Mononuclear cell (primary cell): ENCODE results near the gene EPHA6. TPM values are rescaled to one million over a fixed set of nuclear protein-coding genes. Genes with fewer than 3 reads are reported as not detected.
"Not testable (repeated sequence)": the region's sequence is repeated elsewhere in the genome, so short reads cannot be mapped to it uniquely, and the experiment has no call there.

Experiments
- H3K27me3 ChIP-seq: 2 replicates; pipeline ENCODE4 v1.6.0; 2011; ENCODE audit warnings: low read length, control low read depth; ENCODE audit not compliant: insufficient read depth
- H3K4me1 ChIP-seq: 2 replicates; pipeline ENCODE4 v1.5.1; 2011; ENCODE audit warnings: mild to moderate bottlenecking, low read length, control low read depth; ENCODE audit not compliant: insufficient read depth
- H3K4me3 ChIP-seq: 2 replicates; pipeline ENCODE4 v1.5.1; 2011; ENCODE audit warnings: mild to moderate bottlenecking, low read length, moderate library complexity
- H3K9me3 ChIP-seq: 2 replicates; pipeline ENCODE4 v1.5.1; 2011; ENCODE audit warnings: low read depth, mild to moderate bottlenecking, control low read depth, low read length
- total RNA-seq: library from RNA; depleted of rRNA; stranded (reverse); fragments of >200 nt; gene quantifications from one replicate; pipeline ENCODE4 v1.2.3, GENCODE V29; 2012

EPHA6 gene
- total RNA-seq, 1 donor, result not detected

GRCh38 chr3:96966181-96966929, 152.0 kb downstream of the EPHA6 start:
- Histone ChIP-seq H3K27me3 (no peaks in the 10 kb centered on the region), H3K4me1 (no peaks in the 10 kb centered on the region), H3K4me3 (no peak overlapping the region), H3K9me3 (no peaks in the 10 kb centered on the region)

GRCh38 chr3:96970211-96970610, 155.8 kb downstream of the EPHA6 start:
- H3K4me1 ChIP-seq, result no peaks in the 10 kb centered on the region
- H3K4me3 ChIP-seq, result no peak overlapping the region
- no peaks in the 10 kb centered on the region for H3K9me3 ChIP-seq
- no peaks in the 10 kb centered on the region for H3K27me3 ChIP-seq

- Histone ChIP-seq H3K4me1 (no peaks in the 10 kb centered on the region), H3K27me3 (no peaks in the 10 kb centered on the region), H3K4me3 (no peak overlapping the region), H3K9me3 (no peaks in the 10 kb centered on the region)
Measured at GRCh38 chr3:96977671-96978070, 163.3 kb downstream of the EPHA6 start.

DNA sequence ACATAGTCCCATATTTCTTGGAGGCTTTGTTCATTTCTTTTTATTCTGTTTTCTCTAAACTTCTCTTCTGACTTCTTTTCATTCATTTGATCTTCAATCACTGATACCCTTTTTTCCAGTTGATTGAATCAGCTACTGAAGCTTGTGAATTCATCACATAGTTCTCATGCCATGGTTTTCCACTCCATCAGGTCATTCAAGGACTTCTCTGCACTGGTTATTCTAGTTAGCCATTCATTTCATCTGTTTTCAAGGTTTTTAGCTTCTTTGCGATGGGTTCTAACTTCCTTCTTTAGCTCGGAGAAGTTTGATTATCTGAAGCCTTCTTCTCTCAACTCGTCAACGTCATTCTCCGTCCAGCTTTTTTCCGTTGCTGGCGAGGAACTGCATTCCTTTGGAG, 169.3 kb downstream of the EPHA6 start:
- not testable (repeated sequence) for H3K4me3 ChIP-seq, H3K9me3 ChIP-seq, H3K4me1 ChIP-seq, H3K27me3 ChIP-seq

DNA sequence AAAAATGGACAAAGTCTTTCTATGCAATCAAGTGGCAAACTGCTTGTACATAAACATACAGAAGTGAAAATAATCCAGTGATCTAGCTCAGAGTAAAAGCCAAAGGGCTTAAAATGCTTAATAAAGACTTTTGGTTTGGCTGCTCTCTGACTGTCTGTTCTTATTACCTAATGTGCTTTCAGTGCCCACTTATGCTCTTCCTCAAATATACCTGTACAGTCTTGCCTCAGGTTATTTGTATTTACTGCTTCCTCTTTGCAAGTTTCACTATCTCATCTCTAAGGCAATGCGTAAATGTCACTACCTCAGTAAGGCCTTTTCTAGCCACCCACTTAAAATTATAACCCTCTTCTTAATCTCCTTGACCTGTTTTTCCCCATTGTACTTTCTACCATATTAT, 171.8 kb downstream of the EPHA6 start:
- Histone ChIP-seq H3K4me1 (no peaks in the 10 kb centered on the region), H3K4me3 (no peak overlapping the region), H3K9me3 (no peaks in the 10 kb centered on the region), H3K27me3 (no peaks in the 10 kb centered on the region)

- H3K27me3 ChIP-seq, result no peaks in the 10 kb centered on the region
- H3K9me3 ChIP-seq, result no peaks in the 10 kb centered on the region
- H3K4me1 ChIP-seq, result no peaks in the 10 kb centered on the region
- no peak overlapping the region for H3K4me3 ChIP-seq
Measured at GRCh38 chr3:96991231-96991630, 176.8 kb downstream of the EPHA6 start.

GRCh38 chr3:96991800-96992365, 177.5 kb downstream of the EPHA6 start:
- H3K27me3 ChIP-seq, result no peaks in the 10 kb centered on the region
- no peaks in the 10 kb centered on the region for H3K4me1 ChIP-seq
- no peak overlapping the region for H3K4me3 ChIP-seq
- H3K9me3 ChIP-seq, result no peaks in the 10 kb centered on the region

DNA sequence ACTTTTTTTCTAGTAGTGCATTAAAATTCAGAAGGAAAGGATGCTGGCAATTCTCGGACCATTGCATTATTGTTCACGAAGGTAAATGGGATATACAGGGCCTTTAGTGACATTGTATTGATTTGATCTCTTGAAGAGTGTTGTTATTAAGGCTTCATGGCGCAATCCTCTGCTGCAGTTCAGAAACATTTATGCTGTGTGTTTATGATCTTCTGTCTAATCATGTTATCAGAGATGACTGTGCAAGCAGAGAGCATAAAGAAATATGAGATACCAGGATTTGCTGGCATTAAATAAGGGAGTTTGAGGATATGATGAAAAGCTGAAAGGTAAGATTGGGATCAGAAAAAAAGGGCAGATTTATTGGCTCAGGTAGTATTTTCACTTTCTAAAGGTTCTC, 180.6 kb downstream of the EPHA6 start:
- no peaks in the 10 kb centered on the region for H3K9me3 ChIP-seq
- H3K4me3 ChIP-seq, result no peak overlapping the region
- no peaks in the 10 kb centered on the region for H3K4me1 ChIP-seq
- no peaks in the 10 kb centered on the region for H3K27me3 ChIP-seq

- no peaks in the 10 kb centered on the region for H3K4me1 ChIP-seq
- no peak overlapping the region for H3K4me3 ChIP-seq
- H3K9me3 ChIP-seq, result no peaks in the 10 kb centered on the region
- no peaks in the 10 kb centered on the region for H3K27me3 ChIP-seq
Measured at GRCh38 chr3:96996009-96996408, 181.6 kb downstream of the EPHA6 start.

DNA sequence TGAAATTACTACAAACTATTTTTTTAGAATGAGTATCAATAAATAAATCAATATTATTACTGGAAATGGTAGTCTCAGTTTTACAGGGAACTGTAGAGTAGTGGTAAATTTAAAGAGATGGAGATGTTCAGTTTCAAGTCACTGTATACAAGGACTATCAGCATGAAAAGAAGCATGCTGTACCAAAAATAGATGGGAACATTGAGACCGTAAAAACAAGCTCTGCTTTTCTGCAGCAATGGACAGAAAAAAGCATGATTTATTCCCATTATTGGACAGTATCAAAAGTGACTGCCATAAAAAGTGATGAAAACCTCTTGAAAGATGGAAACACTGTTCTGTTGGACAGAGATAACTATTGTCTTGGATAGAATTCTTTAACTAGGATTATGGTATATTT, 187.2 kb downstream of the EPHA6 start:
- no peaks in the 10 kb centered on the region for H3K9me3 ChIP-seq
- H3K27me3 ChIP-seq, result no peaks in the 10 kb centered on the region
- no peaks in the 10 kb centered on the region for H3K4me1 ChIP-seq
- no peak overlapping the region for H3K4me3 ChIP-seq

GRCh38 chr3:97009427-97010019, 195.1 kb downstream of the EPHA6 start:
- H3K4me1 ChIP-seq, result no peaks in the 10 kb centered on the region
- H3K4me3 ChIP-seq, result no peak overlapping the region
- no peaks in the 10 kb centered on the region for H3K9me3 ChIP-seq
- no peaks in the 10 kb centered on the region for H3K27me3 ChIP-seq

GRCh38 chr3:97010881-97011657, 196.7 kb downstream of the EPHA6 start:
- Histone ChIP-seq H3K4me1 (no peaks in the 10 kb centered on the region), H3K27me3 (no peaks in the 10 kb centered on the region), H3K9me3 (no peaks in the 10 kb centered on the region), H3K4me3 (no peak overlapping the region)

- Histone ChIP-seq H3K9me3 (no peaks in the 10 kb centered on the region), H3K4me1 (no peaks in the 10 kb centered on the region), H3K27me3 (no peaks in the 10 kb centered on the region), H3K4me3 (no peak overlapping the region)
Measured at GRCh38 chr3:97021778-97022177, 207.4 kb downstream of the EPHA6 start.

GRCh38 chr3:97025612-97026011, 211.2 kb downstream of the EPHA6 start:
- not testable (repeated sequence) for H3K4me3 ChIP-seq, H3K9me3 ChIP-seq, H3K4me1 ChIP-seq, H3K27me3 ChIP-seq

DNA sequence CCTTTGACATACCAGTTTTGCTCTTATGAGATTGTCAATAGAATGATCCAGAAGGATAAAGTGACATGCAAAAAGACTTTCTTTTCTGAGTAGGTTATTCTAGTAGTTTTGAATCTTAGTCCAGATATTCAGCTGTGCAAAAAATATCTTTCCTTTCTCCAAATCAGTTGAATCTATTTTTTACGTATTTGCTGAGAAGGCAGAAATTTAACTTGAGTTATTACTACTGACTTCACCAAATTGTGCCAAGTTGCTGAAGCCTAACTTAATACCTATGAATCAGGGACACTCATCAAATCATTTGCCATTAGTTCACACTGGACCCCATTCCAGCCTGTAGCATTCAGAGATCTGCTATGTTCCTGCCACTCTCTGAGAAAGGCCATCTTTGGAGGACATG, 215.6 kb downstream of the EPHA6 start:
- H3K4me3 ChIP-seq, result no peak overlapping the region

More for the DNA sequence above, 215.6 kb downstream of the EPHA6 start:
- no peaks in the 10 kb centered on the region for H3K27me3 ChIP-seq
- H3K4me1 ChIP-seq, result no peaks in the 10 kb centered on the region
- peaks cover 4% of the 10 kb centered on the region for H3K9me3 ChIP-seq
